Osteocyte (in vitro differentiated cells): ENCODE measurements around the gene ZNF397. TPM values are rescaled to one million over a fixed set of nuclear protein-coding genes. Genes with fewer than 3 reads are reported as not detected.

Source experiments
- DNase-seq: peaks from one replicate; pipeline ENCODE4 v3.0.0; 2021; ENCODE audit warnings: mixed read lengths; ENCODE audit not compliant: unreplicated experiment; ENCODE audit errors: extremely low spot score
- H3K27ac Mint-ChIP-seq: one replicate; pipeline ENCODE4 v1.8.0; 2021; ENCODE audit warnings: mild to moderate bottlenecking, mixed read lengths; ENCODE audit not compliant: unreplicated experiment
- H3K27me3 Mint-ChIP-seq: one replicate; pipeline ENCODE4 v1.8.0; 2021; ENCODE audit warnings: mixed read lengths; ENCODE audit not compliant: unreplicated experiment
- H3K36me3 Mint-ChIP-seq: one replicate; pipeline ENCODE4 v1.8.0; 2021; ENCODE audit warnings: mixed read lengths; ENCODE audit not compliant: unreplicated experiment
- H3K4me1 Mint-ChIP-seq: one replicate; pipeline ENCODE4 v1.8.0; 2021; ENCODE audit warnings: mixed read lengths; ENCODE audit not compliant: unreplicated experiment
- H3K4me3 Mint-ChIP-seq: one replicate; pipeline ENCODE4 v1.8.0; 2021; ENCODE audit warnings: mild to moderate bottlenecking, moderate library complexity, mixed read lengths; ENCODE audit not compliant: unreplicated experiment
- H3K9me3 Mint-ChIP-seq: one replicate; pipeline ENCODE4 v1.8.0; 2021; ENCODE audit warnings: mixed read lengths; ENCODE audit not compliant: unreplicated experiment
- total RNA-seq: library from RNA; stranded (reverse); gene quantifications from 2 replicates; pipeline ENCODE4 v1.2.1, GENCODE V29; 2021
- TF ChIP-seq, protein P1 (sequence below): fragments of 200-600 bp; sonication (generic); IDR thresholded peaks from 2 replicates; pipeline ENCODE4 v1.5.0; 2021; ENCODE audit warnings: antibody characterized with exemption, mild to moderate bottlenecking, moderate library complexity

Gene ZNF397
- total RNA-seq, 1 donor from 2014 or later: 23.9 TPM

DNA sequence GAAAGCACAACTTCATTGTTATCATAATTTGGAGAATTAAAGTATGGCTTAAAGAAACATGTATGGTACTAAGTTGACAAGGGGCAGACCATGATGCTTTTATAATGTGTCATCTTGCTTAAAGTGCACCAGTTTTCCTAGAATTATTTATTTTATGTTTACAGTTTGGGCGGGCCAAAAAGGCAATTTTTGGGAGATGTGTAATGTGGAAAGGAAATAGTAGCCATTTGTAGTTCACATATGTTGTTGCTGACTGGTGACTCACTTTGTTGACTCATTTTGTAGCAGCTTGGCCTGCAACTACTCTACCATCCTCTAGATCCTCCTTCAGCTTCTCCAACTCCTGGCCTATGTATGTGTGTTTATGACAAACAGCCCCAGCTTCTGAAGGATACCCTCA is 41.5 kb downstream of the ZNF397 start:
- H3K36me3 Mint-ChIP-seq: peaks cover 38% of the 10 kb centered on the region
- H3K27me3 Mint-ChIP-seq: no peaks in the 10 kb centered on the region
- DNase-seq: no peak
- H3K4me1 Mint-ChIP-seq: peaks cover 4% of the 10 kb centered on the region
- H3K27ac Mint-ChIP-seq: no peak overlapping the region
- H3K4me3 Mint-ChIP-seq: no peak overlapping the region
- peaks cover 52% of the 10 kb centered on the region for H3K9me3 Mint-ChIP-seq
- TF ChIP-seq, protein P1, sequence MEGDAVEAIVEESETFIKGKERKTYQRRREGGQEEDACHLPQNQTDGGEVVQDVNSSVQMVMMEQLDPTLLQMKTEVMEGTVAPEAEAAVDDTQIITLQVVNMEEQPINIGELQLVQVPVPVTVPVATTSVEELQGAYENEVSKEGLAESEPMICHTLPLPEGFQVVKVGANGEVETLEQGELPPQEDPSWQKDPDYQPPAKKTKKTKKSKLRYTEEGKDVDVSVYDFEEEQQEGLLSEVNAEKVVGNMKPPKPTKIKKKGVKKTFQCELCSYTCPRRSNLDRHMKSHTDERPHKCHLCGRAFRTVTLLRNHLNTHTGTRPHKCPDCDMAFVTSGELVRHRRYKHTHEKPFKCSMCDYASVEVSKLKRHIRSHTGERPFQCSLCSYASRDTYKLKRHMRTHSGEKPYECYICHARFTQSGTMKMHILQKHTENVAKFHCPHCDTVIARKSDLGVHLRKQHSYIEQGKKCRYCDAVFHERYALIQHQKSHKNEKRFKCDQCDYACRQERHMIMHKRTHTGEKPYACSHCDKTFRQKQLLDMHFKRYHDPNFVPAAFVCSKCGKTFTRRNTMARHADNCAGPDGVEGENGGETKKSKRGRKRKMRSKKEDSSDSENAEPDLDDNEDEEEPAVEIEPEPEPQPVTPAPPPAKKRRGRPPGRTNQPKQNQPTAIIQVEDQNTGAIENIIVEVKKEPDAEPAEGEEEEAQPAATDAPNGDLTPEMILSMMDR: no peak

DNA sequence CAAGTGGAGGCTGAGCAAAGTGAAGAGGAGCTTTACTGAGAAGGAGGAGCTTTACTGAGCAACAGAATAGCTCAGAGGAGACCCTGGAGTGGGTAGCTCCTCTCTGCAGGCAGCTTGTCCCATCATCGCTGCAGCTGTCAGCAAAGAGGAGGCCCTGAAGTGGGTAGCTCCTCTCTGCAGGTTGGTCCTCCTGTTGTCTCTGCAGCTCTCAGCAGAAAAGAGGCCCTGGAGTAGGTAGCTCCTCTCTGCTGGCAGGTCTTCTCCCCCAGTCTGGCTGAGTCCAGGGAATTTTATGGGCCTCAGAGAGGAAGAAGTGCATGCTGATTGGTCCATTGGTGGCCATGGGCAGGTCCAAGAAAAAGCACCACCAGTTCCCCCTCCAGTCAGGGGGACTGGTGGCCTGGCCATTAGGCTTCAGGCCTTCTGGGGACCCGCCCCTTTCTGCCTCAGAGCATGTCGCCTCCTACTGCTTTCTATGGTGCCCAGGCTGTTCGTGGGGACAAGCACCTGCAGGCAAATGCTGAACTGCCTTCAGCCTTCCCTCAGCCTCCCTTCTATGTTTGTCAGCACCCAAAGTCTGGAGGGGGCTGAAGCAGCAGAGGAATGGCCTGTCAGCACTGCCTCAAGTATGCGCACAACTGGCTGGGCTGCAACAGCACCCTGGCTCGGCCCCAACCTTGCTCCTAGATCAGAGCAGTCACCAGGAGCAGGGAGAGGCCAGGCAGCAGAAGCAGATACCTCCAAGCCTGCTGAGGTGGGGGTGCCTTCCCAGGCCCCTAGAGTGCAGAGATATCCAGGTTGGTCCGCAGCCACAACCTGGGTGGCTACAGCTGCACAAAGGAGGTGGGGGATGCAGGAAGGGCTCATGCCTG is 43.3 kb downstream of the ZNF397 start:
- Mint-ChIP-seq H3K27me3 (no peaks in the 10 kb centered on the region), H3K4me1 (peaks cover 10% of the 10 kb centered on the region), H3K9me3 (peaks cover 41% of the 10 kb centered on the region), H3K27ac (no peak overlapping the region), H3K4me3 (no peak overlapping the region), H3K36me3 (peaks cover 30% of the 10 kb centered on the region)
- TF ChIP-seq, protein P1: no peak
- no peak for DNase-seq

DNA sequence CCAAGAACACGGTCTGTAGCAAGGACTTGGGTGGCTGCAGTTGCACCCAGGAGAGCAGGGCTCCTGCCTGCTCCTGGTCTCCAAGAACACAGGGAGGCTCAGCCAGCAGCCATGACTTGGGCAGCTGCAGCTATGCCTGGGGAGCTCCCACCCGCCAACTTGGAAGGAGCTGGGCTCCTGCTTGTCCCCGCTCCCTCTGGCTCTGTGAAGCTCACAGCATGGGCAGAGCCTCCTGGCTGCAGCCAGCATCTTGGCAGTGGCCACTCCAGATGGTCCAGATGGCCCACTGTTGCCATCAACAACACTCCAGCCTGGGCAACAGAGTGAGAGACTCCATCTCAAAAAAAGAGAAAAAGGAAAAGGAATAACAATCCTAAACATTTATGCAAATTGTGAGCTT is 44.0 kb downstream of the ZNF397 start:
- Mint-ChIP-seq H3K36me3 (peaks cover 26% of the 10 kb centered on the region), H3K27ac (no peak overlapping the region), H3K27me3 (no peaks in the 10 kb centered on the region), H3K4me1 (peaks cover 15% of the 10 kb centered on the region), H3K4me3 (no peak overlapping the region), H3K9me3 (peaks cover 34% of the 10 kb centered on the region)
- no peak for DNase-seq
- TF ChIP-seq, protein P1: no peak

DNA sequence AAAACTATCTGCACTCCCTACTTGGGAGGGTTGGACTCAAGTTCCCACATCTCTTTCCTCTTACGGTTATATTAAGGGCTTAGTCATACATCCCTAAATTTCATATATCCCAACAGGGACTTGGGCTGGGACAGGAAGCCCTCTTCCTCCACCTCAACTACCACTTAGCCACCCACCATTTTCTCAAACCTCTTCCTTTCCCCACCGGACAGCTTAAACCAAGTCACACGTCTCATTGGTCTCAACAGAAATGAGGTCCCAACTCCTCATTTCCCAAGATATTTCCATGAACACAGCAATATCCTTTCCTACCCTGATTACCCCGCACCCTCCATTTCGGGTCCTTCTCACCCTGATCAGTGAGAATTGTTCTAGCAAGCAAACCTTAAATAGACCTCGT is 48.5 kb downstream of the ZNF397 start:
- Mint-ChIP-seq H3K27ac (peak overlapping the region; percentile 96), H3K4me1 (peaks cover 30% of the 10 kb centered on the region), H3K9me3 (peaks cover 18% of the 10 kb centered on the region), H3K36me3 (peaks cover 26% of the 10 kb centered on the region), H3K4me3 (peak overlapping the region; percentile 93), H3K27me3 (no peaks in the 10 kb centered on the region)
- DNase-seq: no peak
- TF ChIP-seq, protein P1: no peak

DNA sequence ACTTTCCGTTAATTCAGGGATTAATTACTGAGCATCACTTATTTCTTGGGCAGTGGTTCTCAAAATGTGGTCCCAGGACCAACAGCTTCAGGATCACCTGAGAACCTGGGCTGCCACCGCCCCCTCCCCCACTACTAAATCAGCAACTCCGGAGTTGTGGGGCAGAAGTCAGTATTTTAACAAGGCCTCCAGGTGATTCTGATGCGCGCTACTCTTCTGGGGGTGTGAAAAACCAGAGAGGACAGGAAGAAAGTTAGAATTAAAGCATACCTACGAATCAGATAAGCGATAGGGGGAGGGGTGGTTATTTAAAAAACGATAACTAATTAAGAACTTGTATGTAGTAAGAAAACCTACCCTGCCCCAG is 48.9 kb downstream of the ZNF397 start:
- DNase-seq: no peak
- Mint-ChIP-seq H3K4me1 (peaks cover 30% of the 10 kb centered on the region), H3K27me3 (no peaks in the 10 kb centered on the region), H3K36me3 (peaks cover 30% of the 10 kb centered on the region), H3K9me3 (peaks cover 21% of the 10 kb centered on the region), H3K27ac (peak overlapping the region; percentile 96), H3K4me3 (peak overlapping the region; percentile 93)
- TF ChIP-seq, protein P1: no peak
